ENCODE measurements around the gene ITGA11.

Gene ITGA11

DNA sequence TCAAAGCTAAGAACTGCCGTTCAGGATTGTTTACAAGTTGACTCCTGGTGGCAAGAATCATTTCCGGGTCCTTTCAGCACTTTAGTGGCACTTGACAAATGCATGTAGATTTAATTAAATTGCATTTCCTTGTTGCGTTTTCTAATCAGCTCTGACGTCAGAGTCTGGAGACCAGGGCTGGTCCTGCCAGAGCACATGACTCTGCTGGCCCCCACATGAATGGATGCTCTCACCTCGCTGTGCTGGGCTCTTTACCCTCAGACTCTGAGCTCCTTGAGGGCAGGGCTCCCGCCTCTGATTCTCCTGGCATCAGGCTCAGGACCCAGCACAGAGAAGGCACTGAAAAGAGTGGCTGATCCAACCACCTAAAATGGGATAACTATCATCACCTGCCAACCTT lies 85.0 kb downstream of the ITGA11 start:
- DNase-seq = no peak

DNA sequence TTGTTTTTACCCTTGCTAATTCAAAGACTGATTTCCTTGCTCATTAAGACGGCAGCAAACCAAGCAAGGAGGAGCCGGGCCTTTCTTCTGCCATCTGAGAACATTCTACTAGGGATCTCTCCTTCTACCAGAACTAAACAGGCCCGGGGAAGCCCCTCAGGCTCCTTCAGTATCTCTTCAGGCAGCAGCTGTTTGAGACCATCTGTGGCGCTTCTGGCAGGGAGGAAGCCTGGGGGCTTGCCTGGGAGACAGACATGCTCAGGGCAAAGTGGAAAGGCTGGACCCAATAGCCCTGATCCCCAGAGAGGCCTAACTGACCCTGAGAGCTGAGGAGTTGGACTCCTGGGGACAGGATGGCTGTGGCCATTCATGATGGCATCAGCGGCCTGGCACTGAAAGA lies 86.5 kb downstream of the ITGA11 start:
- DNase-seq = no peak

DNA sequence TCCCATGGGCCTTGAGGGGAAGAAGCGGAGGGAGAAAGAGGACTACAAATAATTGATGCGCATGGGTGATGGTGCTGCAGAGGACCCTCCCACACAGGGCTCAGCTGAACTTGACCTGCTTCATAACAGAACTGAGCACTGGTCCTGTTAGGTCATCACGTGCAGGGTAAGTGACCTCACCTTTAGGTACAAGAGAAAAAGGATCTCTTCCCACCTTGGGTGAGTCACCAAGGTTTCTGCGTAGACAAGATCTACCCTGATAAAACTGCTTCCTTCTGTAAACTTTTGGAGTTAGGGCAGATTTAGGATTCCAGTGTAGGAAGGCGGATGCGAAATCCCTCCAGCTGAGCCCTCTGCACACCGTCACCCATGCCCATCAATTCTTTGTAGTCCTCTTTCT lies 87.4 kb downstream of the ITGA11 start:
- no peak for DNase-seq

GRCh38 chr15:68343579-68344225 lies 88.3 kb downstream of the ITGA11 start:
- no peak for DNase-seq

GRCh38 chr15:68341760-68342725 lies 89.9 kb downstream of the ITGA11 start:
- no peak for DNase-seq

DNA sequence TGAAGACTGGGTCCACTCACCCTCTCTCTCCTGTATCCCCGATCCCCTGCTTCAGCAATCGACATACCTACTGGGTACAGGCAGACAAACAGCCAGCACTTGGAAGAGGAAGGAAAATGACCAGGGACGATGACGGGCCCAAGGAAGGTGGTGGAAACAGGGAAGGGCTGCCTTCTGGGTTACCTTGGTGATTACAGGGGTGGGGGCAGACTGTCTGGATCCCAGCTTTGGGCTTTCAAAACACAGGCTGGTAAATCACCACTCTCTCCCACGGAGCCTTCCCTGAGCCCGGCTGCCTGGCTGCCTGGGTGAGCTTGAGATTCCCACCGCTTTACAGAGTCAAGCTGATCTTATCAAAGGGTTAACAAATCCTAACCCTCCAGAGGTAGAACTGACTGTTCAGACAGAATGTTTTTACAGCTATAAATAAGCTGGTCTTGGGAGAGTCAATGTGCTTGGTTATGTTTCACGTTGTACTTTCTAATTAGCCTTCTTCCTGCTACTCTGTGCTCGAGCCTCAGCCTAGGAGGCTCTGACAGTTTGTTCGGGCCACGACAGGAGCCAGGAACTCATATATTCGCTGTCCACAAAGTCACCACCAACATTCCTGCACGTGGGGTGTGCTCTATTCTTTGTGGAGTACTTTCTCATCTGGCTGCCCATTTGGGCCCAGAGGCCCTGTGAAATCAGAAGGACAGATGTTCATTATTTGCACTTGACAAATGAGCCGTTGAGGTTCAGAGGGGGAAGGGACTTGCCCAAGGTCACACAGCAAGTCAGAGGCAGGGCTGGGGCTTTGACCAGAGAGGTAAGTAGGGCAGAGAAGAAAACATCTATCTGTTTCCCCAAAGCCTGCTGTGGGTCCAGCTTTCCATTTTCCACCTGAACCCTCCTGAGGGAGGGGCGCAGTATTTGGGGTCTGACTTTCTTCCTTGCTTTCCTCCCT lies 91.0 kb downstream of the ITGA11 start:
- no peak for DNase-seq

GRCh38 chr15:68339481-68339880 lies 92.5 kb downstream of the ITGA11 start:
- DNase-seq = no peak

DNA sequence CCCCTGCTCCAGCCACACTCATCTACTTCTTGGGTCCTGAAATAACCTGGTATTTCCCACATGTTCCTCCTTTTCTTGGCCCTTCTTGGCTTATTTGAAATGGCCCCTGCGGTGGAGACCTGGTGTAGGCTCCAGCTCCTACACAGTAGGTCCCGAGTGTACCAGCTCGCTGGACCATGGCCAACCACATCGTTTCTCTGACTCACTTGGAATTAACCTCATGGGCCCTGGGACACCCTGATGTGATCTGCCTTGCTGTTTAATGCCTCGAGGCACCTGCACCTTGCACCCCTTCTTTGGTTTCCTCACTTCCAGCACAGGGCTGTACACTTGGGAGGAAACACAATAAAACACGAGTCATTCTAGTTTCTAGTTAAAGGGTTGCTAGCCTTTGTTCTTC lies 94.1 kb downstream of the ITGA11 start:
- DNase-seq = no peak

- DNase-seq = no peak
Measured at GRCh38 chr15:68336516-68336915, 95.4 kb downstream of the ITGA11 start.

DNA sequence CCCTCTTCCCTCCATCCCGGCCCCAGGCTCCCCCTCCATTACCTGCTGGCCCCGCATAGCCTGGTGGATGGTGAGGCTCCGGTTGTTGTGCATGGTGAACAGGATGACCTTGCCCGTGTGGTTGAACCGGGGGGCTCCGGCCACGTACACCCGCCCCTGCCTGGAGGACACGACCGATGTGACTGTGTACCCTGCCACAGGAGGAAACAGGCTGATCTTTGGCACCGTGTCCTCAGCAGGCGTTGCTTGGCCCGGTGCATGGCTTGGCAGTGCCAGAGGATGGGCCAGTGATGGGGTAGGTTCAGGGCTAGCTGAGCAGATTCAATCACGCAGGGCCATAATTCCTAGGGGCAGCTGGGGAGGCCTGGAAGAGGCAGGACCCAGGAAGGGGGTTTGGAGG lies 96.3 kb downstream of the ITGA11 start:
- DNase-seq = no peak

- DNase-seq = no peak
Measured at GRCh38 chr15:68335251-68335650, 96.7 kb downstream of the ITGA11 start.

GRCh38 chr15:68334661-68335124 lies 97.3 kb downstream of the ITGA11 start:
- no peak for DNase-seq

DNA sequence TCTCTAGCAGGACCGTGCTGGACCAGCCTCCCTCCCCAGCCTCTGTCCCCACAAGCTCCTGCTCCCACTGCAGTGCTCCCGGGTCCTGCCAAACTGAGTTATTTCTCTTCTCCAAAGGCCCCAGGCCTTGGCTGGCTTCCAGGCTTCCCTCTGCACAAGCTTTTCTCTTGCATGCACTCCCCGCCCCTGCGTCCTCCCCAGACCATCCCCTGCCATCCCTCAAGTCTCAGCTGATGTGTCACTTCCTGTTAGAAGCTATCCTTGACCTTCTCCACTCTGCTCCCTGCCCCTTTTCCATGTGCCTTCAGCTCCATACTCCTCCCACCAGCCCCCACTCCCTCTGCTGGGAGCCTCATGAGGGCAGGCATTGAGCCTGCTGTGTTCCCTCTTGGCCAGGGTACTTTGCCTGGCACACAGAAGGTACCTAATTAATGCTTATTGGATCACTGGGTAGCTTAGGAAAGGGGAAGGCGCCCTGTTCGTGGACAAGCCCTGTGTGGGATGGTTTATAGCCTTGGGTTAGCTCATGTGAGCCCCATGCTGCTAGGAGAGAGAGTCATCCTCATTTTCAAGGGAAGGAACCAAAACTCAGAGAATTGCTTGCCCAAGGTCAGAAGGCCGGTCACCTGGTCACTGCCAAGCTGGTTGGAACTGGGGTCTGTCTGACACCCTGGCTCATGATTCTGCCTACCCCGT lies 98.0 kb downstream of the ITGA11 start:
- no peak for DNase-seq

DNA sequence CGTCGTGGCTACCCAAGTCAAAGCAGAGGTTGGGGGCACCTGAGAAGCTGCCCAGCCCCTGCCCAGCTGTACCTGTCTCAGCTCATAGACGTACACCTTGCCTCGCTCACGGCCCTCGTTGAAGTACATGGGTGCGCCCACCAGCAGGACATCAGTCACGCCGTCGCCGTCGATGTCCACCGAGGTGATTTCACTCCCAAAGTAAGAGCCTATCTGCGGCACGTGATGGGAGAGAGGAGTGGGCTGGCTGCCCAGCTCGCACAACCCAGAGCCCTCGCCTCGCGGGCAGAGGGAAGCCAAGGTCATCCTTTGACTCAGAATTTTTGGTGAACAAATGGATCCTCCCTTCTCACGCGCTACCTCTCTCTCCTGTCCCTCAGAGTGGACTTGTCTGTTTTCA lies 99.7 kb downstream of the ITGA11 start:
- no peak for DNase-seq

DNA sequence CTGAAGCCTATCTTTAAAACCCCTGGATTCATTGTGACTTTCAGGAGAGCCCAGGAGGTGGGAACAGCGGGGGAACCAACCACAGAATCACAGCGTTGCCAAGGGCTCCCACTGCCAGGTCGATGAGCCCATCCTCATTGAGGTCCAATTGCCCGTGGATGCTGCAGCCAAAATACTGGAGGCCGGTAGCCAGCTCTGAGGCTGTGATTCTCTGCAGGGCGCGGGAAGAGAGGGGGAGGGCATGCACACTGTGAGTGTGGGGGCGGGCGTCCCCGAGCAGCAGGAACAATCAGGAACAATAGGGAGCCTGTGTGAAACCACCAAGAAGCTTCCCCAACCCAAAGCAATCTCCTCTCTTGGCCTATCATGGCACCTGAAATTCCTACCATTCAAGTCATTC lies 101.1 kb downstream of the ITGA11 start:
- DNase-seq = no peak

DNA sequence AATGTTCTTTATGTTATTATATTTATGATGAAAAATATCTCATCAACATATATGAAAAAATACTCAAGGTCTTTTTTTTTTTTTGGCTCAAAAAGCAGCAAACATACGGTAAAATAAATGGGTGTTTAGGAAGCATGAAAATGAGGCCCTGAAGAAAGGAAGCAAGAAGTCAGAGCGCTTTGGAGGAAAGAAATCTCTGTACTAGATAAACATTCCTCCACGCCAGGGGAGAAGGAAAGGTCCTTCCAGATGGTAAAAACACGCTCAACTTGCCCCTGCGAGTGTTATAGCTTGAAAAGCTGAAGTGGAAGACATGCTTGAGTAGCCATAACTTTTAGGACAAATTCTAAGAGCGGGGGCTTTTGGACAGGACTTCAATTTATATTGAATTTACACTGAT lies 101.5 kb downstream of the ITGA11 start:
- DNase-seq = no peak

DNA sequence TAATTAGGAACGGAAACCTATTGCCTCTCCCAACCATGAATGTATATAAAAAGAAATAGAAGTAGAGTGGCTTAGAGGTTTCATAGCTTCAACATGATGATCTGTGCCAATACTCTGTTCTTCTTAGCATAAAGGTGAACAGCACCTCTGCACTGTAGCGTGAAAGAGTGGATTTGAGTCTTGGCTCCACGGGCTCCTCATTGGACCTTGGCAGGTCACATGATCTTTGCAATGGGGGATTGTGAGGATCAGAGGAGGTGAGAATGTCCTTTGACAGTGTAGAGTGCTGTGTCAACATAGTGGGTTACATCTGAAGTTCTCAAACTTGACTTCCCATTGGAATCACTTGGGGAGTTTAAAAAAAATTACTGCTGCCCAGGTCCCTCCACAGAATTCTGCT lies 103.0 kb downstream of the ITGA11 start:
- no peak for DNase-seq

DNA sequence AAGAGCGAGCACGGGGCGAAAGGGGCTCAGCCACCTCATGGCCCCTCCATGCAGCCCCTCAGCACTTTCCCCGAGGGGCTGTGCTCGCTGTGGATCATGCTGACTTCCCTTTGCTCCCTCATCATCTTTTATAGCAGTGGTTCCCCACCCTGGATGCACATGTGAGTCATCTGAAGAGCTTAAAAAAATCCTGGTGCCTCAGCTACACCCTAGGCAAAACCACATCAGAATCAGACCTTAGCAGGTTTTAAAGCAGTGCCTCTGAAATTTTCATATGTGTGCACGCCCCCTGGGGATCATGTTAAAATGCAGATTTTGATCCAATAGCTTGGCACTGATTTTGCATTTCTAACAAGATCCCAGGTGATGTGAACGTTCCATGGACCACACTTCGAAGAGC lies 103.5 kb downstream of the ITGA11 start:
- peak; percentile 23 for DNase-seq

DNA sequence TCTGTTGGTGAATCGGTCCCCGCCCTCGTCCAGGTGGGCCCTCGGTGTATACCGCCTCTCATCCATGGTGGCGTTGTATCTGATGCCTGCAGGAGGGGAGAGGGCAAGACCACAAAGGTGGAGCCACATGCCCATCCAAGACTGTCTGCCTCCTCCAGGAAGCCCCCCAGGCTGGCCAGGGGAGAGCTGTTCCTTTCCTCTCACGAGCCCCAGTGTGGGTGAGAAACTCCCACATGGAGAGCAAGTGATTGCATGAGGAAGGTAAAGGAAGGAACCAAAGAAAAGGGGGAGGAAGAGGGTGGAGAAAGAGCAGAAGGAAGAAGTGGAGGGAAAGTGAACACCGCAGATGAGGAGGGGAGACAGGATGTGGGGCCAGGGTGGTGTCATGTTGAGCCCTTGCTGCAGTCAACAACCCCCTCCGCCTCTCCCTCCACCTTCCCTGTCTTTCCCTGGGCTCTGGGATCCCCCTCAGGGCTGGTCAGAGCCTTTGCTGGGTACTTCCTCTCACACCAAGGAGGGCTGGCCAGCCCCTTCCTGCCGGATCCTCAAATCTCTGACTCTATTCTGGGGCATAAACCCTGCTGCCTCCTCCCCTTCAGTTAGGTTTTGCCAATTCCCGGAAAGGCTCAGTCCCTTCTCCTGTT lies 105.1 kb downstream of the ITGA11 start:
- no peak for DNase-seq

GRCh38 chr15:68325726-68326125 lies 106.2 kb downstream of the ITGA11 start:
- no peak for DNase-seq

GRCh38 chr15:68322796-68323195 lies 109.2 kb downstream of the ITGA11 start:
- no peak for DNase-seq

- DNase-seq = no peak
Measured at GRCh38 chr15:68321229-68321628, 110.7 kb downstream of the ITGA11 start.

Measured in CD4-positive, alpha-beta T cell treated with Interleukin-17A for 4 hours (primary cell).